Psoas muscle (tissue), 8 donors: ENCODE results near the gene PITPNM2. TPM values are rescaled to one million over a fixed set of nuclear protein-coding genes. Genes with fewer than 3 reads are reported as not detected.
A peak's percentile ranks its signal among the peaks of the same experiment; 100 is the strongest.

Source experiments
- ATAC-seq, 4 donors: fragments of 200-7000 bp; cut with Tn5 transposase; one replicate each; pipeline ENCODE4 v1.9.1; 2020; ENCODE audit warnings: moderate library complexity in 3 of 4, mild to moderate bottlenecking in 2 of 4
- DNase-seq, 2 donors: peaks; one replicate each; pipeline ENCODE4 v3.0.0-alpha.2; 2020
- H3K27ac ChIP-seq: fragments of 200-600 bp; one replicate; pipeline ENCODE4 v1.8.0; 2022
- H3K27me3 ChIP-seq, 3 donors: fragments of 200-600 bp in 1 of 3; one replicate each; pipeline versions ENCODE4 v1.6.1 to v1.8.0; 2013 to 2022; ENCODE audit warnings: low read length in 2 of 3, mild to moderate bottlenecking in 2 of 3, moderate library complexity in 1 of 3; ENCODE audit not compliant: insufficient read depth in 3 of 3
- H3K36me3 ChIP-seq, 2 donors: fragments of 200-600 bp in 1 of 2; one replicate each; pipeline versions ENCODE4 v1.6.1 to v1.8.0; 2013 to 2022; ENCODE audit warnings: low read depth in 1 of 2, mild to moderate bottlenecking in 1 of 2, moderate library complexity in 1 of 2; ENCODE audit not compliant: insufficient read depth in 1 of 2
- H3K4me1 ChIP-seq: fragments of 200-600 bp; one replicate; pipeline ENCODE4 v1.8.0; 2022
- H3K4me3 ChIP-seq: fragments of 200-600 bp; one replicate; pipeline ENCODE4 v1.8.0; 2022; ENCODE audit warnings: mild to moderate bottlenecking
- H3K9me3 ChIP-seq: fragments of 200-600 bp; one replicate; pipeline ENCODE4 v1.8.0; 2022
- CTCF ChIP-seq: fragments of 200-600 bp; IDR thresholded peaks from one replicate; pipeline ENCODE4 v1.8.0; 2022; ENCODE audit warnings: antibody characterized with exemption
- WGBS, 3 donors: extraction: QIAGEN DNeasy Blood & Tissue Kit; methylation state at CpG; one replicate each; pipeline versions ENCODE4 v1.1.6 to v1.1.7; 2013; 5-methylcytosine and 5-hydroxymethylcytosine counted together
- intact Hi-C, 2 donors: fragments of 100-400 bp; cut with DNase I; formaldehyde crosslinking; loops; one replicate each; pipeline versions ENCODE4 v1.11.0 to v1.14.2; 2022
- polyA plus RNA-seq, 3 donors: library from polyadenylated mRNA; stranded (reverse); fragments of 200-250 nt; gene quantifications; one replicate each; pipeline ENCODE4 v1.2.3, GENCODE V29; 2013
- total RNA-seq, 4 donors: library from RNA; stranded (reverse); fragmentation: NEBNext Ultra II Directional in 2 of 4; extraction: Animal tissue kit (Norgen Biotek cat#: 25700) in 2 of 4; gene quantifications; one replicate each; pipeline versions ENCODE4 v1.2.1 to v1.2.4, GENCODE V29; 2021 to 2023
- donor health status: healthy with polysubstance abuse.
- donor health status: DM: no; HTN: no; CAD: no; lungs with moderate emphysema.
- donor health status: Bipolar disorder and iron deficiency.
- donor health status: healthy.
- donor health status: DM: yes; HTN: yes; CAD: no.
- donor health status: DM: no; HTN: no; CAD: no.
- donor health status: DM: no; HTN: no; CAD: no.
- donor health status: DM: yes; HTN: yes; CAD: no.

PITPNM2 gene
- total and polyA plus RNA-seq, 7 donors: 2.2 to 7.4 (median 4.6) TPM

DNA sequence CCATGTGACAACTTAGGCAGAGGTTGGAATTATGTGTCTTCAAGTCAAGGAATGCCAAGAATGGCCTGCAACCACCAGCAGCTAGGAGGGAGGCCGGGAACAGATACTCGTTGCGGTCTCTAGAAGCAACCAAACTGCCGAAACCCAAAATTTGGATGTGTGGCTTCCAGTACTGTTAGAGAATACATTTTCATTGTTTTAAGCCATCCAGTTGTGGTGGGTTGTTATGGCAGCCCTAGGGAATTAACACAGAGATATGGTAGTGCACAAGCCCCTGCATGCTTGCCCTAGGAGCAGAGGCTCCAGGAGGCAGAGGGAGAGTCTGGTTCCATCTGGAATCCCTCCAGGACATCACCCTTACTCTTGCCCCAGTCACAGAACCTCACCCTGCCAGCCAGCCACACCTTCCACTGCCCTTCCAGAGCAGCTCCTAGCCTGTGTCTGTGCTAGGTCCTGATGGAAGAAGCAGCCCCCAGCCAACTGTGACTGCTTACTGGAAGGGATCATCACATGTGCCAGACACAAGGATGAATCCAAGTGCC, 19.5 kb downstream of the PITPNM2 start:
- peaks cover 21% of the 10 kb centered on the region for H3K4me1 ChIP-seq
- no peaks in the 10 kb centered on the region for H3K9me3 ChIP-seq
- ATAC-seq: peak; percentile 26 to 73 (median 41)
- DNase-seq: no peak
- no peak for TF ChIP-seq CTCF
- WGBS, 3 donors: 66 to 93% (median 81%) methylated on average over 4 of the region's 4 CpGs
- intact Hi-C loops: no loop called here
- H3K4me3 ChIP-seq: peak overlapping the region; percentile 30
- H3K36me3 ChIP-seq: no peaks in the 10 kb centered on the region
- H3K27me3 ChIP-seq: no peaks in the 10 kb centered on the region
- H3K27ac ChIP-seq: peak overlapping the region; percentile 74

GRCh38 chr12:123129621-123130020, 21.3 kb downstream of the PITPNM2 start:
- ATAC-seq (no peak), DNase-seq (no peak)
- Histone ChIP-seq H3K27me3 (no peaks in the 10 kb centered on the region), H3K9me3 (no peaks in the 10 kb centered on the region), H3K36me3 (no peaks in the 10 kb centered on the region), H3K4me3 (no peak overlapping the region), H3K27ac (no peak overlapping the region), H3K4me1 (peaks cover 26% of the 10 kb centered on the region)
- intact Hi-C loops: no loop called here
- 88 to 91% (median 90%) methylated on average over 4 of the region's 4 CpGs for WGBS, 3 donors
- TF ChIP-seq CTCF: no peak

GRCh38 chr12:123127182-123127495, 23.8 kb downstream of the PITPNM2 start:
- no peak for TF ChIP-seq CTCF
- intact Hi-C loops: no loop called here
- no peaks in the 10 kb centered on the region for H3K9me3 ChIP-seq
- H3K36me3 ChIP-seq: no peaks in the 10 kb centered on the region
- H3K4me1 ChIP-seq: peaks cover 23% of the 10 kb centered on the region
- H3K27ac ChIP-seq: peak overlapping the region; percentile 25
- DNase-seq (no peak), ATAC-seq (no peak)
- H3K4me3 ChIP-seq: no peak overlapping the region
- no peaks in the 10 kb centered on the region for H3K27me3 ChIP-seq
- WGBS, 3 donors: 87 to 89% (median 88%) methylated on average over 6 of the region's 6 CpGs

- Histone ChIP-seq H3K9me3 (no peaks in the 10 kb centered on the region), H3K27ac (peak overlapping the region; percentile 25), H3K36me3 (no peaks in the 10 kb centered on the region), H3K4me1 (peaks cover 17% of the 10 kb centered on the region), H3K4me3 (no peak overlapping the region), H3K27me3 (no peaks in the 10 kb centered on the region)
- no peak for TF ChIP-seq CTCF
- 60 to 65% (median 64%) methylated on average over 6 of the region's 6 CpGs for WGBS, 3 donors
- ATAC-seq (peak; percentile 88 to 95 (median 93)), DNase-seq (peak; percentile 67)
- intact Hi-C loops: no loop called here
Observed at GRCh38 chr12:123126294-123127181, 24.4 kb downstream of the PITPNM2 start.
